DMS 273 (cell line): Measurements from ENCODE around the gene PIP5KL1.
"Not testable (repeated sequence)": the region's sequence is repeated elsewhere in the genome, so short reads cannot be mapped to it uniquely, and the experiment has no call there.

Experiments used
- DNase-seq: peaks from one replicate; lab custom pipeline; 2025; ENCODE audit not compliant: unreplicated experiment; lab: John Stamatoyannopoulos, UW

The PIP5KL1 gene

DNA sequence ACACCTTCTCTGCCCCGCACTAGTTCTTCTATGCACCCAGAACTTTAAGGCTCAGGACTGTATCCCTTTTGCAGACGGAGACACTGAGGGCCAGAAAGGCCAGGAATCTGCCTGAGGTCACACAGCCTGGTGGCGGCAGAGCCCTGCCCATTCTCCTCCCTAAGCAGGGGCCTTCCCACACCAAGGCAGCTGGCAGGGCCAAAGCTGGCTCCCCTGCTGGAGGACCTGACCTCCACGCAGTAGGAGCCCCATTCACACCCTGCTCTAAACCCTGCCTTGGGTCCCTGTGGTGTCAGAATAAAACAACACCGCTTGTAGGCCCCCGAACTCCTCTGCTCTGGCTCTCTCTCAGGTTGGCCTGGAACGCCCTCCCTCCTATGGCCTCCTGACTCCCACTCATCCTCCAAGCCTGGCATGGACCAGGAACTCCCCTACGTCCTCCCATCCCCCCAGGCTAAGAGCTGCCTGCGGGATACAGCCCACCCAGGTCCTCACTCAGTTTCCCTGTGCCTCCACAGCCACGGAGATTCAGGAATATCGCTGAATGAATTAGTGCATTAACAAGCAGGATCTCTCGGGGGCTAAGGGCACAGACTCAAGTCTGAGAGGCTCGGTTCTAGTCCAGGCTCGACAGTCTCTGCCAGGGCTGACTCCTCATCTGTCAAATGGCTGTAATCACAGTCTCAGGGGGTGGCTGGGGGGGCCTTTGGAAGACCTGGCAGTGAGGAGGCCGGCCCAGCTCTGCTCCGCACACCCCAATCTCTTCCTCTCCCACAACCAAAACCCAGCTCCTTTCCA, 34.0 kb downstream of the PIP5KL1 start:
- no peak for DNase-seq

DNA sequence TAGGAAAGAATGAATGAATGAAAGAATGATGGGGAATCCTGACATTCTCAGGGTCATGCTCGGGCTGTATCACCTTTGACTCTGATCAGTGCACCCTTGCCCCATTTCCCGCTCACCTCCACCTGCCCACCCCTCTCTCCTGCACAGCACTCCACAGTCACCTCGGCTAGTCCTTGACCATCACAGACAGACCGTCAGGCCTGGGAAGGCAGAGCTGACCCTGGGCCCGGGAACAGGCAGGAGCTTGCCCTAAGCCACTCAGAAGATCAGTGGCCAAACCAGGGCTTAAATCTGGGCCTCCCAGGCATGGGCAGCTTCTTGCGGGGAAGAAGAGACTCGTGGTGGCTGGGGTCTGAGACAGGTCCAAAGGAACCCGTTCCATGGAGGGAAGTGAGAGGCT, 34.8 kb downstream of the PIP5KL1 start:
- no peak for DNase-seq

DNA sequence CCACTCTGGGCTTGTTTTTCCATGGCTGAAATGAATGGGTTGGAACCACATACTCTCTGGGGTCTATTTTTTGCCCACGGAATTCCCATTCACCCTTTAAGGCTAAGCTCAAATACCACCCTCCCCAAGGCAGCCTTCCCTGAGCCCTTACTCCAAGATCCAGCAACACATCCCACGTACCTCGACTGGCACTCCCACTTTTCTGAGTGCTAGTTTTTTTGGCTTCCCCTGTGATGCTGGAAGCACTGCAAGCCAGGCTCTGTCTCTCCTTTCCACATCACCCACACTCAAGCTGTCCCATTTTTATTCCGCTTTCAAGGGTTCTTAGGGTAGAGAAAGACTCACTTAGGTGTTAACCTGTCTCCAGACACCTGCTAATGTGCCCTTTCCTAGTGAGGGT, 37.2 kb downstream of the PIP5KL1 start:
- no peak for DNase-seq

DNA sequence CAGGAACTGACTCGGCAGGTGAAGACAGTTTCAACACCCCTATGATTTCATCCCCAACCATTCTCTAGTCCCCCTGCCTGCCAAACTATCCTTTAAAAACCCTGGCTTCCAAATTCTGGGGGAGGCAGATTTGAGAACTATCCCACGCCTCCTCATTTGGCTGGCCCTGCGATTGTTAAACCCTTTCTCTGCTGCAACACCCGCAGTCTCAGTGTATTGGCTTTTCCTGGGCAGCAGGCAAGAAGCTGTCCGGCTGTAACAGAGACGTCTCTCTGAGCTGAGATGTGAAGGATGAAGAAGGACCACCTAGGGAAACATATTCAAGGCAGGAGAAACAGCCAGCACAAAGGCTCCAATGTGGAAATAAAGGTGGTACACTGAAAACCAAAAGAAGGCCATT, 37.7 kb downstream of the PIP5KL1 start:
- DNase-seq, result no peak

DNA sequence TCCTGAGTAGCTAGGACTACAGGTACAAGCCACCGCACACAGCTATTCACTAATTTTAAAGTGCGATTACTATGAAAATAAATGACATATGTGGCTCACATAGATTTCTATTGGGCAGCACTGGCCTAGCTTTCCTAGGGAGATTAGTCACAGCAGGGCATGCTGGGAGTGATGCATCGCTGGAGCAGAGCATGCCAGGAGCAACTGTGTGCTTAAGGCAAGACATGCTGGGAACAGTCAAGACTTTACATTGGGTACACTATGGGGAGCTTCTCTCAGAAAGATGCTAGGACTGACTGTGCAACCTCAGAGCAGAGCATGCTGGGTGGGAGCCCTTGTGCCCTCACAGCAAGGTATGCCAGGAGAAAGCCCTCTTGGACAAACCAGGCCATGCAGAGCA, 40.5 kb downstream of the PIP5KL1 start:
- no peak for DNase-seq

DNA sequence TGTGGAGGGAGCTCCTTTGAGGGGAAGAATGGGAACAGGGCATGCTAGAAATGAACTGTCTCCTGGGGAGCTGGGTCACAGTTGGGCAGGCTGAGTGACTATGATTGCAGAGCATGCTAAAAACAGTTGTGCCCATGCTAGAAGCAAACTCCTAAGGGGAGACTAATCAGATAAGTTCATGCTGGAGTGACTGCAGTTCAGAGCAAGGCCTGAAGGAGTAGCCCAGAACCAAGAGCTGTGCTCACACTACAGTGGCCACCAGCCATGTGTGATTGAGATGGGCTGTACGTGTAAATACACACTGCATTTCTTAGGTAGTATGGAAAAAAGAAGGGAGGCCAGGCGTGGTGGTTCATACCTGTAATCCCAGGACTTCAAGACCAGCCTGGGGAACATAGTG, 42.8 kb downstream of the PIP5KL1 start:
- peak; percentile 56 for DNase-seq

DNA sequence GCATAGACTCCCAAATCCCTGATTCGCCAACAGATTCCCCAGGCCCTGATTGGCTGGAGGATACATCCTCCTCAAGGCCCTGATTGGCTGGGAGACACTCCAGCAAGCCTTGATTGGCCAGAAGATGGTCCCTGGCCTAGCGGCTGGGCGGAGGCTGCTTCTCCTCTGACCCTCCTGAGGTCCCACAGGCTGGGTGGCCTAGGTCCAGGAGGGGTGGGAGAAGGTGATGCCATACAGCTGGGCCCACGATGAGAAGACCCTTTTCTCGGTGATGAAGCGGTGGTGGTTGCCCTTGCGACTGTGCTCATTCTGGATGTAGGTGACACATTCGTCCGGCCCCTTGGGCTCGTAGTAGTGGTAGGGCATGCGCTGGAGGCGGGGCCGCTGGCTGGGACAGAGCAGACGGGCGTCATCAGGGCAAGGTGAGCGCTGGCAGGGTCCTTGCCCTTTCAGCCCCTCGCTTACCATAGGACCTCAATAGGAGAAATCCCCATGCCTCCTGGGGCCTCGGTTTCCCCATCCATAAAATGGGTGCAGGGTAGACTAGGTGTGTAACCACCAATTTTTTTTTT, 44.1 kb downstream of the PIP5KL1 start:
- peak; percentile 64 for DNase-seq

DNA sequence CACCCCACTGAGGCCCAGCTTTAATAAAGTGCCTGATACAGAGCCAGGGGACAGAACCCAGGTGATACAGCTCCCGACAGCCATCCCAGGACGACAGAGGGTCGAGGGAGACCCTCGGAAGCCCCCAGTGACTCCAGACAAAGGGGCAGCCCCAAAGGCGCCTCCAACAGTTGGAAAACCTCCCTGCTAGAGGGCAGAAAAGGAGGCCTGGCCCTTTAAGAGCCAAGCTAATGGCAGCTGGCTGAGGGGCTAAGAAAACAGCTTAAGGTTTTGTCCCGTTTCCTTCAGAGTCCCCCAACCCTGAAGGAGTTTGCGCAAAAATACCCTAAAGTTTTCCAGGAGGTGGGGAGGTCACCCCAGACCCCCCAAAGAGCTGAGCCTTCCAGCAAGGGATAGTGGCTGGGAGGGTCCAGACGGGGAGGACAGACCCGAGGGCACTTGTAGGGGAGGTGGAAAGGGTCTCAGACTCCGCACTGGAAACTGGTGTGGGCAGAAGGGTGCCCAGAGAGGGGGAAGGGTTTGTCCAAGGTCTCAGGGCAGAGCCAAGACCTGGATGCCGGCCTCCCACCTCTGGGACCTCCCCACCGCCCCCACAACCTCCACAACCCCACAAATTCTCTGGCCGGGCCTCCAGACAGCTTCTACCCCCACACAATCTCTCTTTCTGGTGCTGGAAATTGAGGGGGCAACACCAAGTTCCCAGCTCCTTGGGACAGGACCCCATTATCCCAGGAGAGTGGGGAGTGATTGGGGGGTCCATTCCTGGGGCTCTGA, 44.9 kb downstream of the PIP5KL1 start:
- peak; percentile 50 for DNase-seq

DNA sequence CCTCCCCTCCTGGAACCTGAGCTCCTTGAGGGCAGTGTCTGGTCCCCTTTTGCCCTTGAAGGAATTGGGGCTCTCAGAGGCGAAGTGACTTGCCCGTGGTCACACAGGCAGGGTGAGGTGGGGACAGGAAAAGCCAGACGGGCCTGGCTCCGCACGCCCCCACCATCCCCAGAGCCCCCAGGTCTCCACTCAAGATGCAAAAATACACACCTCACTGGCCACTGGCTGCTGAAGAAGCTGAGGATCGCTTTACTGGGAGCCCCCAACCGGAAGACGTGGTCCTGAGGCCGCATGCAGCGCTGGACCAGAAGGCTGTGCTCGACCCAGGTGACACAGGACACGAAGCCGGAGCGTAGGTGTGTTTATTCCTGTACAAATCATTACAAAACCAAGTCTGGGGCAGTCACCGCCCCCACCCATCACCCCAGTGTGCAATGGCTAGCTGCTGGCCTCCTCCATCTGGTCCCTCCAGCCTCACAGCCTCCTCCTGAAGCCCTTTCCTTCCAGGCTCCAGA, 45.5 kb downstream of the PIP5KL1 start:
- peak; percentile 52 for DNase-seq

DNA sequence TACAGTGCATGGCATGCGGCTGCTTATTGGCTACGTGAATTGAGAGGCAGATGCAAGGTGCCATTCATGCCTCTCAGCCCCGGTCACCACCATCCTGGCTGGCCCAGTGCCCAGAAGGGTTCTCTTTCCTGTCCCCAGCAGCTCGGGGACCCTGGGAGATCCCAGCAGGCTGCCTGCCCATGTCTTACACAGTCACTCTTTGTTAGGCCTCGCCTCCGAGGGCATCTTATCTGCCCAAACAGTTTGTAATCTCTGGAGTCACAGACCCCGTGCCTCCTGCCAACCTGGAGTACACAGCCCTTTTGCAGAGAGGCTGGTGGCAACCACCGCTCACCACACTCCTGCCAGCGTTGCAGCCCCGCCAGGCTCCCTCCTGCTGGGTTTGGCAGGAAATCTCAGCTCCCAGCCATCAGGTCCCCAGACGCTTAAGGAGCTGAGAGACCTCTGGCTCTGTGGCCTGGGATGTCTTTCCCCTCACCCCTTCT, 46.1 kb downstream of the PIP5KL1 start:
- DNase-seq, result peak; percentile 96

DNA sequence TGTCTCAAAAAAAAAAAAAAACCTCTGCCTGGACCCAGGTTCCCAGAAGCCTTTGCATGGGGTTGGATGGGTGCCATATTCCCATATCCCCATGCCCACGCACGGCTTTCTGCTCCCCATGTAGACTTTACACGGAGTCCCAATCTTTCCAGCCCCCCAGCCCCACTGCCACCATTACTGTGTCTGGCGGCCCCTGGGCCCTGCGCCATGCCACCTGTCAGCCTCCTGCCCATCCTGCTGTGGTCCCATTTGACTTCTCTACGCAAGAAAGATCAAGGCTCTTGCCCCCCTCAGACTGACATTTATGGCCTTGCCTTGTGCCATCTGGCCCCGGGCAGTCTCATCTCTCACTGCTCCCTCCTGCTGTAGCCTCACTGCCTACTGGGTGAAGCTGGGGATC, 46.6 kb downstream of the PIP5KL1 start:
- peak; percentile 96 for DNase-seq

DNA sequence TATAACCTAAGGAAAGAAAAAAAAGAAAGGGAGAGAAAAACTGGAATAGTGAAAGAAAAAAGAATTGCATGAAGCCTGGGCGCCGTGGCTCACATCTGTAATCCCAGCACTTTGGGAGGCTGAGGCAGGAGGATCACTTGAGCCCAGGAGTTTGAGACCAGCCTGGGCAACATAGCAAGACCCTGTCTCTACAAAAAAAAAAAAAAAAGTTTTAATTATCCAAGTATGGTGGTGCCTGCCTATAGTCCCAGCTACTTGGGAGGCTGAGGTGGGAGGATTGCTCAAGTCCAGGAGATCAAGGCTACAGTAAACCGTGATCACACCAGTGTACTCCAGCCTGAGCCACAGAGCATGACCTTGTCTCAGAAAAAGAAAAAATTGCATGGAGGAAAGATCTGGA, 48.9 kb downstream of the PIP5KL1 start:
- not testable (repeated sequence) for DNase-seq

DNA sequence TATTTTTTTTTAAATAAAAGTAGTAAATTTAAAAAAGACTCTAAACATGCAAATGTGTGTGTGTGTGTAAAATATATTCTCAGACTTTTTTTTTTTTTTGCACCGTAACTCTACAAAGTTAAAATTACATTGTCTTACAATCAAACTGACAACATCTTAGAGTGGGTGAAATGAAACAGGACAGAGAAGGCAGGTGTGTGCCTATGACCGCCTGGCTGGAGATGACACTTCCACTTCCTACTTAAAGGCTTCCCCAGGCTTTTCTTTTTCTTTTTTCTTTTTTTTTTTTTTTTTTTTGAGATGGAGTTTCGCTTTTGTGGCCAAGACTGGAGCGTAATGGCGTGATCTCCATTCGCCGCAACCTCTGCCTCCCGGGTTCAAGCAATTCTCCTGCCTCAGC, 50.4 kb downstream of the PIP5KL1 start:
- DNase-seq, result no peak

DNA sequence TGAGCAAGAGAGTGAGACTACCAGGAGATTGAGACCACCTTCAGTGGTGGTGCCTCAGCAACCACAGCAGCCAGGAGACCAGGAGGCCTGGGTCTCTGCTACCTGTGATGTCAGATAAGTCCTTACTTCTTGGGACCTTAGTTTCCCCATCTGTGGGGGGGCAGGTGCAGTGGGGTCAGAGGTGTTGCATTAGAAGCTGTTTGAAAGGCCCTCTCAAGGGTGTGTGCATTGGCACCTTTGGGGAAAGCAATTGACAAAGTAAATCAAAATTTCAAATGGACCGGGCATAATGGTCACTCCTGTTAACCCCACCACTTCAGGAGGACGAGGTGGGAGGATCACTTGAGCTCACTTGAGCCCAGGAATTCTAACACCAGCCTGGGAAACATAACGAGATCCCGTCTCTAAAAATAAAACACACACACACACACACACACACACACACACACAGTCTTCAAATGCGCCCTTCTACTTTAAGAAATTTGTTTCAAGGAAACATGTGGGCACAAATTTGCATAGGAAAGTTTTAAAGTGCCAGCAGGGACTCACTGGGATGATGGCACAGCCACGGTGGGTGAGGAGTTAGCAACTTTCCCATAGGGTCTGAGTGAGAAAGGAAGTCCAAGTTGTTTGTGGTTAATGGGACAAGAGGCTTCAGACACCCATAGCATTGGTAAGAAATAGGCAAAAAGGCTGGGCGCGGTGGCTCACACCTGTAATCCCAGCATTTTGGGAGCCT, 51.8 kb downstream of the PIP5KL1 start:
- DNase-seq, result peak; percentile 46

DNA sequence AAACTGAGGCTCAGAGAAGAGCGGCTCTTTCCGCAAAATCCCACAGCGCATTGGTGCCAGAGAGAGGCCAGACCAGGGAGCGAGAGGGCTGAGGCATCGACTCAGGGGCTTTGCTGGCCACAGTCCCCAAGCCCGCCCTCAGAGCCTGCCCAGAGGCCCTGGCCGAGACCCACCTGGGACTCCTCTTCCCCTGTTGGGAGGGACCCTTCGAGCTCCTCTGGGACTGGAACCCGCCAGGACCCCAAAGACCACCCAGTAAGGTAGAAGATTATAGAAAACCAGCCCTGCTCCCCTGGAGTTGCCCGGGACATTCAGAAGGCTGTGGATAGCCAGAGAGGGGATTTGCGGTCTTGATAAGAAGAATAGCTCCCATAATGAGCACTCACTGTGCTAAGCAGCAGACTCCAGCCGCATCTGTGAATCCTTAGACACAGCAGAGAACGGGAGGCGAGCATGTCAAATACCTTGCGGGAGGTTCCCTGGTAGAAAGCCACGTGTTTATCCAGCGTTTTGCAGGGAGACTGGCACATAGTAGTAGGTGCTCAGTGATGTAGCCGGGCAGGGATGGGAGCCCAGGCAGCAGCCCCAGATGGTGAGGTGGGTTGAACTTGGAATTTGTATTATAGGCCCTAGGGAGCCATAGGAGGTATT, 52.5 kb downstream of the PIP5KL1 start:
- peak; percentile 61 for DNase-seq

DNA sequence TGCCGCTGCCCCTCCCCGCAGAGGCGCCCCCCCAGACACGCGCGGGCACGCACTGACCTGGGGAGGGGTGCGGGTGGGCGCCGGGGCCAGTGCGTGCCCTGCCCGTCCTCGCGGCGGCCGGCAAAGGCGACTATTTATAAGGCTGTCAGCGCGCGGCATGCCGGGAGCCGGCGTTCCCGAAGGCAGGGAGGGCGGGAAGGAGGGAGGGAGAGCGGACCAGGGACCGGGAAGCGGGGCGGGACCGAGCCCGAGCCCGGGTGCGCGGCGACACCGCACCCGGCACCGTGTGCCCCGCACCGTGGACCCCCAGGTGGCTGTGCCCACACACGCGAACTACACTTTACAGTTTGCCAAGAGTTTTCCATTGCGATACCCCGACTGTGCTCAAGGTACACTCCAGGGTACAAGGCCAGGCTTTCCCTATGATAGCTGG, 53.0 kb downstream of the PIP5KL1 start, which contains the start of gene AK1:
TSS of gene AK1 (minus strand) at position 110 of the 433 bp plus-strand sequence. CDS start 3,058 bp downstream, outside the sequence.
- peak; percentile 72 for DNase-seq

DNA sequence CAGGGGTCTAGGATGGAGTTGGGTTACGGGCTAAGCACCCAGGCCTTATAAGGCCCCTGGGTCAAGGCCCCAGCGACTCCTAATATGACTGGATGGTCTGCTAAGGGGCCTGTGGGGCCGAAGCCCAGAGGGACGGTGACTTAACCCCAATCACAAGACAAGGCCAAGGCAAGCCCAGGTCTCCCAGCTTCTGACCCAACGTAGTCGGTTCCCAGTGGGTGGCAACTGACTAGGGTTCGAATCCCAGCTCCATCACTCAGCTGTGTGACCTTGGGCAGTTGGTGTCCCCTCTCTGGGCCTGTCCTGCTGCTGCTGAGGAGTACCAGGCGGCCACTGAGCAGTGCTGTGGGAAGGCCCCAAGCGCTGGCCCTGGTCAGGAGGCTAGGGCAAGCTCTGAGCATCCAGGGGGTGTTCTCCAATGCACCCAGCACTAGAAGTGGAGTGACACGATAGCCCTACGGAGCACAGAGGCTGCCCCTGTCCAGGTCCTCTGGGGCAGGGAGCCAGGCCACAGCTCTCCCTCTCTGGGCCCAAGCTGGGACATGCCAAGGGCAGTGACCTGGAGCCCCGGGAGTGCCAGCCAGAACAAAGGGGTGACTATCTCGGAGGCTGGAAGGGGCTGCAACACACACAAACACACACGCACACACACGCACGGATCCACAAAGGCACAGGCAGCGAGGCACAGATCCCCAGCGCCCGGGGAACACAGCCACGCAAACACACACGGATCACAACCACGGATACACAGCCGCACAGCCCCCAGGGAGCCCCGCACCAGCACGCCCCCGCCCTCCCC, 53.6 kb downstream of the PIP5KL1 start:
- DNase-seq, result no peak

DNA sequence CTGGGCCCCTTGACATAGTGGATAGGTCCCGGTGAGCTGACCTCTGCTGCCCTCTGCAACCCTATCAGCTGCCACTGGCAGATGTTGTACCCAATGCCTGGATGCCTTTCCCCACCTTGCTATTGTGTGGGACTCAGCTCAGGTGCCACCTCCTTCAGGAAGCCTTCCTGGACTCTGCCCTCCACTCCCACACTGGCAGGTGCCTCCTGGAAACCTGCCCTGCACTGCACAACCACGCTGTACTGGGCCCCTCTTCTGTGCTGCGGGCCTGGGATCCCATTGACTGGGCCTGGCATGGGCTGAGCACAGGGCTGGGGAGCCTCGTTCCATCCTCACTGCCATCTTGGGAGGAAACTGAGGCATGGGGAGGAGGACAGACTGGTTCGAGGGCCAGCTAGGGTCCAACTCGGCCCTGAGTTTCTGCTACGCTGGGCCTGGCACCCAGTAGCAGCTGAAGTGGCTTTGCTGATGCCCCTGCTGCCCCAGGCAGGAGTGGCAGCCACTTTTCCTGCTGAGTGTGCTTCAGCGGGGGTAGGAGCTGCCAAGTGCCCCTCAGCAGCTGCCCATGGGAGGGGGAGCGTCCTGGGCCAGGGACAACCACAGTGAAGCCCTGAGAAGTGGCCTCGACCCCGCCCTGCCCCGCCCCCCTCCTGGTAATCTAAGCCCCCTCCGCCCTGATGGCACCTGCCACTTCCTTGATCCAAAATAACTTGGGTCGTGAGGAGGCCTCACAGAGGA, 54.4 kb downstream of the PIP5KL1 start:
- DNase-seq, result no peak
